DMS114 treated with DMSO at 0.1 percent for 48 hours (cell line): ENCODE measurements around the gene PRR5.
"Not testable (repeated sequence)": the region's sequence is repeated elsewhere in the genome, so short reads cannot be mapped to it uniquely, and the experiment has no call there.

Experiments
- DNase-seq: peaks from one replicate; lab custom pipeline; 2025; ENCODE audit not compliant: unreplicated experiment; lab: John Stamatoyannopoulos, UW

PRR5 gene

DNA sequence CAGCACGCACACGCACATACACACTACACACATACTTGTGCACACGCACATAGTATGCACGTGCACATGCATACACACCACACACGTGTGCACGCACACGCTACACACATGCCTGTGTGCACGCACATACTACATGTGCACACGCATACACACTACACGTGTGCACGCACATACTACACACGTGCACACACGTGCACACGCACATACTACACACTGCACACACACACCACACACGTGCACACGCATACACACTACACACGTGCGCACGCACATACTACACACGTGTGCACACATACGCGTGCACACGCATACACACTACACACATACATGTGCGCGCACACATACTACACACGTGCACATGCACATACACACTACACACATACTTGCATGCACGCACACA, 30.7 kb downstream of the PRR5 start:
- no peak for DNase-seq

DNA sequence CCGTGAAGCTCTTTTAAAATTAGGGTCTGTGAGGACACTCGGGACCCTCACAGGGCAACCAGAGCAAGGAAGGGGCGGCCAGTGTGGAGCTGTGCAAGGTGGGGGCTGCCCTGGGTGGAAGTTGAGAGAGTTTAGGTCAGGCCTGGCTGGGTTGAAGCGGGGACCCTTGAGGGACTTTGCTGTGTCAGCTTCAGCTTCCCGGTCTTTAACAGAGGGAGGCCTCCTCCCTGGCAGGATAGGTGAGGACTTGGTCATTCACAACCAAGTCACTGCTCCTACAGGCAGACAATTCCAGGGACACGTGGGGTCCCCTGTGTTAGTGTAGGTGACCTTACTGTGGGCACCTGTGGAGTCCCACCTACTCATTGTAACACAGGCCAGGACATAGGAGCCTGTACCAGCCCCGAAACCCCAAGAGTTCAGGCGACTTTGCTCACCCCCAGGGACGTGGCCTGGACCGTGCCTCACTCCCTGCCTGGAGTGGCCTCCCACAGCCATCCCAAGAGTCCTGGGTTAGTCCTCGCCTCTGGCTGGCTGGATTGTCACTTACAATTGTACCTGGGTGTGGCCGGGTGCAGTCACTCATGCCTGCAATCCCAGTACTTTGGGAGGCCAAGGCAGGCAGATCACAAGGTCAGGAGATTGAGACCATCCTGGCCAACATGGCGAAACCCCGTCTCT, 31.6 kb downstream of the PRR5 start:
- DNase-seq: no peak

DNA sequence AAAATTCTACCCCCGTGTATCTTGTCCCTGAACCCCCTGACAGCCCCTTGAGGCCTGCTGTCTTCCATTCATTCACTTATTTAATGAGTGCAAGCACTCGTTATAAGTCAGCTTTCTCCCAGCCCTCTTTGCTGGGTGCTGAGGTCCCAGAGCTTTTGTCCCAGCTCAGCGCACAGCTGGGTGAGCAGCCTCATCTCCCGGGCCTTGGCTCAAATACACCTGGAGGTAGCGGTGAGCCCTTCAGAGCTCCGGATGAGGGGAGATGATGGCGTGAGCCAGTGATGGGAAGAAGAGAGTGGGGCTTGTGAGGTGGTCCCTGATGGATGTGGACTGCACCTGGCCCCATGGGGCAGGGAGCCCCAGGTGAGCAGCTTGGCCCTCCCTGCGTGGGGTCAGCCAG, 32.3 kb downstream of the PRR5 start:
- no peak for DNase-seq

DNA sequence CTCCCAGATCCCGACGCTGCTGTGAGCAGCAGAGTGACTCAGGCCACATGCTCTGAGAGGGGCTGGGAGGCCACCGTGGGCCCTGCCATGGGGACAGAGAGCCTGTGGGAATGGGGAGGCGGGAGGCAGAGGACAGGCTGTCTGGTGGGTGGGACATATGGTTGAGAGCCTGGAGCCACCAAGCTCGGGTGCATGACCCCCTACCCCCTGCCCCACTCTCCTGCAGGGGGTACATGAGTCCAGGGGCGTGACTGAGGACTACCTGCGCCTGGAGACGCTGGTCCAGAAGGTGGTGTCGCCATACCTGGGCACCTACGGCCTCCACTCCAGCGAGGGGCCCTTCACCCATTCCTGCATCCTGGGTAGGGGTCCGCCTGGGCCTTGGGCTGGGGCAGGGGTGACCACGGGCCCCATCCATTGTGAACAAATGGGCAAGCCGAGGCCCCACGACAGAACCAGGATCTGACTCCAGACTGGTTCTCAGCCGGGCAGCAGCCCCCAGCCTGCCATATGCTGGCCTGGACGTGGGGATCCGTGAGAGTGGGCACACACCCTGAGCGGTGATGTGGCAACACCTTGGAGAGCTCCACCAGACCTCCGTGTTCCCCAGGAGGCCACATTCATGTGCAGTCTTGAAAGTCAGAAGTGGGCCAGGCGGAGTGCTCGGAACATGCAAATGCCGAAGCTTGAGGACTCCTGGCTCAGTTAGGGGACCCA, 33.0 kb downstream of the PRR5 start:
- DNase-seq: no peak

DNA sequence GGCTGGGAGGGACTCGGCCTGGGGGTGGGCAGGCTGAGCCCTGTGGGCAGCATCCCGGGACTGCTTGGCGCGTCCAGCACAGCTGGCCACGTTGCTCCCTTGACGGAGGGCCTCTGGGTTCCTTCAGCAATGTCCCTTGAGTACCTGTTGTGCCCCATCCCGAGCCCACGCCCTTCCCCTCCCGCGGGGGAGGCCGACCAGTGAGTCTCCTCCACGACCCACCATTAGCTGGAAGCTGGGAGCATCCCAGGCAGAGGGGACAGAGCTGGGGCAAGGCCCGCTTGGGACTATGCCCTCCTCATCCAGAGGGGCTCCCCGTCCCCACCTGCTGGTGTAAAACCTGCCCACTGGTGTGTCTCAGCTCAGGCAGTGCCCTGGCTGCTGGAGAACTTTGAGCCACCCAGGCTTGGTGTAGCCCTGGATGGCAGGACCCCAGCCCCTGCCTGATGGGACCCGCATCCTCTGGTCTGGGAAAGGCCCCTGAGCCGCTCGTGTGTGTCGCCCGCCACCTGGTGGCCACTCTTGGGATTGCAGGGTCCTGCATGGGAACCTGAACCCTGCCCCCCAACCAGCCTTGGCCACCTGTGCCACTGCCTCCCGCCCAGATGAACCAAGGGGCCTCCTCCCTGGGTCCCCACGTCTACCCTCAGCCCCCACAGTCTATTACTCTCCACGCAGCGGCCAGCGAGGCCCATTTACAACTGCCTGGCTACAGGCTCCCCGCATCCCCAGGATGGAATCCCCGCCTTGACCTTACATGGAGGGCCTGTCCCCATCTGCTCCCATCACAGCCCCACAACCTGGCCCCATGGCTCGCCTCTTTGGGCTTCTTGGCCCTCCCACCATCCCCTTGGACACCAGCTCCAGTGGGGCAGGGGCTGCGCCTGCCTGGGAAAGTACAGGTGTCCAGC, 33.8 kb downstream of the PRR5 start:
- DNase-seq: peak; percentile 20

DNA sequence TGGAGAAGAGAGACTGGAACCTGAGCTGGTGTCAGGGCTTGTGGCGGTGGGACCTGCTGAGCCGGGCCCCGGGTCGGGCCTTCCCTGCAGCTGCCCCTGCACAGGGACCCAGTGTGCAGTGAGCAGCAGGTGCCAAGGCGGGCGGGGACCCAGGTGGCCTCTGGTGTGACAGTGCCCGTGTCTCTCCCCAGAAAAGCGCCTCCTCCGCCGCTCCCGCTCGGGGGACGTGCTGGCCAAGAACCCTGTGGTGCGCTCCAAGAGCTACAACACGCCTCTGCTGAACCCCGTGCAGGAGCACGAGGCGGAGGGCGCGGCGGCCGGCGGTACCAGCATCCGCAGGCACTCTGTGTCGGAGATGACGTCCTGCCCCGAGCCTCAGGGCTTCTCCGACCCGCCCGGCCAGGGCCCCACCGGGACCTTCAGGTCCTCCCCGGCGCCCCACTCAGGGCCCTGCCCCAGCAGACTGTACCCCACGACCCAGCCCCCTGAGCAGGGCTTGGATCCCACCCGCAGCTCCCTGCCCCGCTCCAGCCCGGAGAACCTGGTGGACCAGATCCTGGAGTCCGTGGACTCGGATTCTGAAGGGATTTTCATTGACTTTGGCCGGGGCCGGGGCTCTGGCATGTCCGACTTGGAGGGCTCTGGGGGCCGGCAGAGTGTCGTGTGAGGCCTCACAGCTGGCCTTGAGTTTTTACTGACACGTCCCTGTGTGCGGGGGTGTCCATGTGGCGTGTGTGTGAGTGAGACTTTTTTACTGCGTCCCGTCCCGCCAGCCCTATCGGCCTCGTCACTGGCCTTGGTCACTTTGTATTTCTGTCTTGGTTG, 34.8 kb downstream of the PRR5 start:
- no peak for DNase-seq

DNA sequence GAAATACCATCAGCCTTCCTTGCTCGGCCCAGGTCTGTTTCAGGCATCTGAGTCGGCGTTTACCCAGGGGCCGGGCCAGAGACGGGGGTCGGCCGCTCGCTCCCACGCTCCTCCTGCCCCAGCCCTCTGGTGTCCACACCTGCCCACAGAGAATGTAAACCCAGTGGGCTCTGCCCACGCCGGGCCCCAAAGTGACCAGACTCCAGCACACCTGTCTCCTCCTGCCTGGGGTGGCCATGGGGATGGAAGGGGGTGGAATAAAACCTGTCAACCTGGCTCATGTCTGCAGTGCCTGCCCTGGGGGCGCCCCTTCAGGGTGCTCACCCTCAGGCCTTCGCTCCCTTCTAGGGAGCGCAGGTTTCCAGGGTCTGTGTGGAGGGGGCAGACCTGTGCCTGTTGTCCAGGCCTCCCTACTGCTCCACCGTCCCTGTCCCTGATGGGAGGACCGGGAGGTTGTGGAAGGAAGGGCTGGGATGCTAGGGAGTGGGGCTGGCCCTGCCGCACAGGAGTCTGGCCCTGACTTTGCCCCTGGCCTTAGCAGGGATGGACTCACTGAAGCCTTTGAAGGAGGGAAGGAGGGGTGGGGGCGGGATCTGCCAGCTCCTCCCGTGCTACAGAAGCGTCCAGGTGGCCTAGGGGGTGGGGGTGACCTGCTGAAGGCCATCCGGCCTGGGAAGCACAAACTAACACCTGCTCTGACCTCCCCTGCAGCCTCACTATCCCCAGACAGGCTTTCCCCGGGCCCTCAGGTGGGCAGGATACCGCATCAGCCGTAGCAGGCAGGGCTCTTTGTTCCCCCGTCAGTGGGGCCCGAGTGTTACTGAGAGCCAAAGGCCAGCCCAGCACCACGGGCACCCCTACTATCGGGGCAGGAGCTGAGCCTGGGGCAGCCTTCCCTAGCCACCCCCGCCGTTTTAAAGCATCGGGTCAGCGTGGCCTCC, 35.7 kb downstream of the PRR5 start:
- DNase-seq: no peak

DNA sequence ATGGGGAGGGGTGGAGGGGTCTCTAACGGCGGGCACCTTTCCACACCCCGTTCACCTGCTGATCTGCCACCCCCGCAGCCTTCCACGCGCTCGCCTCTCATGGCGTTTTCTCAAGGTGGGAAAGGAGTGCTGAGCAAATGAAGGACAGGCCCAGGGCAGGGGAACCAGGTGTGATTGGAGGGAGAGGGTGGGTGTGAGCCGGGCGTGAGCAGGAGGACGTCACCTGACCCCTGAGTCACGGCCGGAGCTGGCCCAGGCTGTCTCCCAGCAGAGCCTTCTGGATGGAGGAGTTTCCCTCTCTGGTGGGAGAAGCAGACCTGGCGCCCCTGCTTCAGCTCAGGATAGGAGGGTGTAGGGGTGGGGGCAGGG, 36.3 kb downstream of the PRR5 start:
- no peak for DNase-seq

DNA sequence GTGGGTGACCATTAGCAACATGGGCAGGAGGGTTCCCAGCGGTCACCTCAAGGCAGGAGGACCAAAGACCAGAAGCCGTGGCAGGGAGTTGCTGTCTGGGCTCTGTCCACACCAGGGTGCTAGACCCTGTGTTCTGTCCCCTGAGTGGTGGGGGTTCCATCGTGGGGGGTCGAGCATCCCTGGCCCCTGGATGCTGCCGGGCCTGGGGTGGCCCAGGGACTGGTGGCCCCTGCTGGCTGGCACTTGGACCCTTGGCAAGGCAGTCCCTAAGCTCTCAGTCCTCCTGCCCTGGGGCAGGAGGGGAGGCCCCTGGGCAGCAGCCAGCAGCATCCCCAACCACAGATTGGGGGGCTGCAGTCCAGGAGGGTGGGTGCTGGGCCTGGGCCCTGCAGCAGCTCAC, 37.0 kb downstream of the PRR5 start:
- no peak for DNase-seq

DNA sequence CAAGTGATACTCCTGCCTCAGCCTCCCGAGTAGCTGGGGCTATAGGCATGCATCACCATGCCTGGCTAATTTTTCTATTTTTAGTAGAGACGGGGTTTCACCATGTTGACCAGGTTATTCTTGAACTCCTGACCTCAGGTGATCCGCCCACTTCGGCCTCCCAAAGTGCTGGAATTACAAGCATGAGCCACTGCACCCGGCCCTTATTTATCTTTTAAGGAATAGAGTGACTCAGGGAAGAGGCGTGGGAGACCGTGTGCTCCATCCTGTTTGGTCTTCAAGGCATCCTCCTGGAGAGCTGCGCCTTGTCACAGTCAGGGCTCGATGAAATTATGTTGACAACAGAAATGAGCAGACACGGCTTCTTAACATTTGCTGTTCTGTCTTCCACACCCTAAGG, 37.7 kb downstream of the PRR5 start:
- DNase-seq: not testable (repeated sequence)

DNA sequence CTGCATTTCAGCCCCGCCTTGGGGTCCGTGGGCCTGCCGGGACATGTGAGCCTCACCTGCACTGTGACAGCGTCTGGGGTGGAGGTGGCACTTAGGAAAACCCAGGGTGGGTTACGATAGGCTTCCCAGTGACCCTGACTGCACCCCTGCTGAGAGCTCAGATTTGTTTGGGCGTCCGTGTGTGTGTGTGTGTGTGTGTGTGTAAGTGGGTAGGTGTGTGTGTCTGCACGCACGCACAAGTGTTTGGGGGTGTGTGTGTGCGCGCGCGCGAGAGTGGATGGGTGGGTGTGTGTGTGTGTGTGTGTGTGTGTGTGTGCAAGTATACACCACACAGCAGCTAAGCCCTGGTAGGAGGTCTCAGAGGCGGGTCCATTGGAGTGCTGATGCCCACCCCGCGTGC, 38.3 kb downstream of the PRR5 start:
- DNase-seq: no peak

DNA sequence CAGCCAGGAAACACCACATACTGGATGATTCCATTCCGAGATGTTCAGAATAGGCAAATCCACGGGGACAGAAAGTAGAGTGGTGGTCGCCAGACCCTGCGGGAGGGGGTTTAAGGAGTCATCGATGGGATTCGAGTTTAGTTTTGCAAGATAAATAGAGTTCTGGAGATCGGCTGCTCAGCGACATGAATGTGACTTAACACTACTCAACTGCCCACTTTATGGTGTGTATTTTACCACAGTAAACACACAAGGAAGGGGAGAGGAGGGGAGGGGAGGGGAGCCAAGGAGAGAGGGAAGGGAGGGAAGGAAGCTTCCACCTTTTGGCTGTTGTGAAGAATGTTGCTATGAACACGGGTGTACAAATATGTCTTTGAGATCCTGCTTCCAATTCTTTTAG, 39.9 kb downstream of the PRR5 start:
- DNase-seq: no peak

DNA sequence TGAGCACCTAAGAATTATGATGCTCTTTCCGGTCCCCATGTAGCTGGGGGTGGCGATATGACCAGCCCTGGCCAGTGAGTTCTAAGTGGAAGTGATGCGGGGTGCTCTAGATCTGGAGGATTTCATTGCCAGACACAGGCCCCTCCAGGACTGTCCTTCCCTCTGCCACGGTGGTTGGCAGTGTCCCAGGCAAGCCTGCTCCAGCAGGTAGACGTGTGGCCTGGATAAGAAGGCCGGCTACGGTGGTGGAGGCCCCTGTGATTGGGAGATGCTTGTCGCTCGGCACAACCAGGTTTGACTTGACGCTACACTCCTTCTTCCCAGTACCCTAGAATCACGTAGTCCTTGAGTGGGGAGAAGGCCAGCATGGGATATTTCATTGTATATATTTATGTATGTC, 41.2 kb downstream of the PRR5 start:
- DNase-seq: no peak

DNA sequence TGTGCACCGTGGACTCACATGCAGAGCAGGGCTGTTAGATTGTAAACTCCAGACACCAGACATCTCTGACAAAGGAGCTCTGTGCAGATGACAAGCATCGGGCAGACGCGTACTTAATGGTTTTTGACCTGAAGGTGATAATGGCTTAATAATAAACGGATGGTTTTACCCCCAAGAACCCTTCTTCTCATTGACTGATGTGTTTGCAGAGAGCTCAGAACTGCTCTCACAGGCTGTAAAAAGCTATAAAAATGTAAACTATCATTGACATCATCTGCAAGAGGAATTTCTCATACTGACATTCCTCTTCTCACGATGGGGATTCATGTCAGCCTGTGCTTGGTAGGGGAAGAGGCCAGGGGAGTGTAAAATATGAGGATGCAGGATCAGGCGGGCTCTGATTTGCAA, 41.8 kb downstream of the PRR5 start:
- DNase-seq: no peak

DNA sequence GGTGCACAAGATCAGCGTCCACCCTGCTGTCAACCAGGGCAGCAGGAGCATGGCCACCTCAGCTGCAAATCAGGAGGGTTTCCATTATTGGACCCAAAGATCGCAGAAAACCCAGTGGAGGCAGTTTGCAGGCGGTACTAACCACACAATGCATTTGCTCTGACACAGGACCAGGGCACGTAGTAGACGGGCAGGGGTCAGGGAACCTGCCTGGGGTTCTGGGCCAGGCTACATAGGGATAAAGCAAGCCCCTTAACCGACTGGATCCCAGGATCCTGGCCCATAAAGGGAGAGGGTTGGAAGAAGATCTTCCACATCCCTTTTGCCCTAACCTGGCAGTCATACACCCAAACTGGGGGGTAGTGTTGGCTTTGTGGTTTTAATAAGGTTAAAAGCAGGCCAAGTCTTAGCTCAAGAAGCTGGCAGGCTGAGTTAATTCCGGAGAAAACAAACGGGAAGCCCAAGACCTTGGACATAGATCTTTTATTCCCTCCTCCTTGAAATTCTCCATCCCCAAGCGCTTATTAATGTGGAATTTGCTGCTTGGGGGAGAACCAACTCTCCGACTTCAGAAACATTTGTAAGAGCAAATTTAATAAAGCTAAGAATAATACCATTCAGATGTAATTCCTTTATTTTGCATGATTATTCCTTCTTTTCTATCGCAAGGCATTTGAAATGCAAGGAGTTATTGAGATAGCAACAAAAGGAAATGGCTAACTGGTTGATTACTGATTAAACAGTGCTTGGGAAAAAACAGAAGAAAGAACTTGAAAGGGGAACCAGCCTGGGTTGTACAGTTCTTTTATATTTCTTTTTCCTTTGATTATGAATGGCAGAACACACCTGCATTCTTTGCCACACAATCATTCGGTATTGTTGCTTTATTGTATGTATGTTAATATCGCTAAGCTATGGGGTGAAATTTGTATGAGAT, 44.1 kb downstream of the PRR5 start:
- DNase-seq: no peak

DNA sequence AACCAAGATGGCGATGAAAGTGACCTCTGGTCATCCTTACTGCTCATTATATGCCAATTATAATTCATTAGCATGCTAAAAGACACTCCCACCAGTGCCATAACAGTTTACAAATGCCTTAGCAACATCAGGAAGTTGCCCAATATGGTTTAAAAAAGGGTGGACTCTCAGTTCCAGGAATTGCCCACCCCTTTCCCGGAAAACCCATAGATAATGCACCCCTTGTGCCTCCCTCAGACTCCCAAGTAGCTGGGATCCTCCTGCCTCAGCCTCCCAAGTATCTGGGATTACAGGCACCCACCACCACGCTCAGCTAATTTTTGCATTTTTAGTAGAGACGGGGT, 45.8 kb downstream of the PRR5 start:
- not testable (repeated sequence) for DNase-seq

DNA sequence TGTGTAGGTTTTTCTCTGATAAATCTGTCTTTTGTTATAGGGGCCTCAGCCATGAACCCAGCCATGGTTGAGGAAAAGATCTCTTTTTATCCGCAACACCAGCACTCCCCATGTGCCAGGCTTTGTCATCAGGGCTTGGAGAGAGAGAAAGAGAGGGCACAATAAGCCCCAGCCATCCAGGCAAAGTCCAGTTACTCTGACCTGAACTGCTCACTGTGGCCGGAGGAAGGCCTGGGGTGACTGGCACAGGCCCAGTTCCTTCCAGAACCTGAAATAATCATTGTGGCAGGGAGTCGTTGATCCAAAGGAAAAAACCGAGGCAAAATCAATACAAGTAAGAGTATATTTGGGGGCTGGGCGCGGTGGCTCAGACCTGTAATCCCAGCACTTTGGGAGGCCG, 46.5 kb downstream of the PRR5 start:
- no peak for DNase-seq

DNA sequence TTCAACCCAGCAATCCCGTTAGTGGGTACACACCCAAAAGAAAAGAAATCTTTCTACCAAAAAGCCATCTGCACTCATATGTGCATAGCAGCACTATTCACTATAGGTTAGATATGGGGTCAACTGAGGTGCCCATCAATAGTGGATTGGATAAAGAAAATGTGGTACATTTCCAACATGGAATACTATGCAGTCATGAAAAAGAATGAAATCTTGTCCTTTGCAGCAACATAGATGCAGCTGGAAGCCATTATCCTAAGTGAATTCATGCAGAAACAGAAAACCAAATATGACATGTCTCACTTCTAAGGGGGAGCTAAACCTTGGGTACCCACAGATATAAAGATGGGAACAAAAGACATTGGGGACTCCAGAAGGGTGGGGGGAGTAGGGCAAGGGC, 48.5 kb downstream of the PRR5 start:
- no peak for DNase-seq
